Gastroesophageal sphincter (tissue), 3 donors: ENCODE data around the gene RBBP8NL.

Experiments used
- CTCF ChIP-seq, 4 experiments: fragments of 200-600 bp in 2 of 4; fragments of 450-650 bp in 2 of 4; sonication (generic) in 1 of 4; IDR thresholded peaks; one replicate each; pipeline ENCODE4 v1.5.1; 2017 to 2019; ENCODE audit warnings: antibody characterized with exemption in 4 of 4, mild to moderate bottlenecking in 2 of 4, moderate library complexity in 2 of 4
- POLR2A ChIP-seq, 2 donors: fragments of 450-650 bp; IDR thresholded peaks; one replicate each; pipeline ENCODE4 v1.6.1; 2017; ENCODE audit warnings: antibody characterized with exemption in 2 of 2, mild to moderate bottlenecking in 2 of 2, moderate library complexity in 1 of 2

GRCh38 chr20:62404112-62404665, 23.1 kb downstream of the RBBP8NL start:
- no peak for TF ChIP-seq POLR2A (IDR thresholded peaks at IDR 0.05)
- TF ChIP-seq CTCF (IDR thresholded peaks at IDR 0.05): no peak
